Measurements from ENCODE around the gene MRC2.

MRC2 gene

DNA sequence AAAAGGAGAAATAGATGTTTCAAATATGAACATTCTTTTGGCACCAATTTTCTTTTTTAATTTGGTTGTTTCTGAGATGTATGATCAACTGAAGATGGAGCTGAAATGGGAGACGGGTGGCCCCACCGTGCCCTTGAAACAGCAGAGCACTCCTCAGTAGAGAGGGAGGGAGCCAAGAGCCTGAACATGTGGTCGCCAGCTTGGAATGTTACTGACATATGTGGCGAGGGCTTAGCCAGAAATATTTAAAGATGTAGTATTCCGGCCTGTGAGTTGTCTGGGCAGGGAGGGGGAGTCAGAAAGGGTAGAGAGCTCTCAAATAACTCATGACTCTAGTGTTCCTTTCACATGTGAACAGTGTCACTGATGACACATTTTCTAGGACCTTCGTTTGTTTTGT is 13.3 kb upstream of the MRC2 start:
- DNase-seq (ENCODE audit: low spot score): no peak

DNA sequence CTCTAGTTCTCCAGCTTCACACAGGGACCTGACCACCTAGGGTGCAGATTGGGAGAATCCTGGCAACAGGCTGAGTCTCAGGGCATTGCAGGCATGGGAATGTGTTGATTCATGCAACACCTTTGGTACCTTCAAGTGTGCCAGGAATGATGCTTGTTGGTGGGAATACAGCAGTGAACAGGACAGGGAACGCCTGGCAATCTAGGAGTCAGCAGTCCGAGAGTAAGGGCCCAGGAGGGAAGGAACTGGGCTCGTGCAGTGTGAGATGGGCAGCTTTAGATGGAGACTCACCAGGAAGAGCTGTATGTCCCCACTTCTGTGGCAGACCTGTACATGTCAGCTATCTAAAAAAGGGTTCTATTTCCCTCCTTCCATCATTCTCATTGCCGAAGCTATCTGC is 12.0 kb upstream of the MRC2 start:
- DNase-seq (ENCODE audit: low spot score): no peak

DNA sequence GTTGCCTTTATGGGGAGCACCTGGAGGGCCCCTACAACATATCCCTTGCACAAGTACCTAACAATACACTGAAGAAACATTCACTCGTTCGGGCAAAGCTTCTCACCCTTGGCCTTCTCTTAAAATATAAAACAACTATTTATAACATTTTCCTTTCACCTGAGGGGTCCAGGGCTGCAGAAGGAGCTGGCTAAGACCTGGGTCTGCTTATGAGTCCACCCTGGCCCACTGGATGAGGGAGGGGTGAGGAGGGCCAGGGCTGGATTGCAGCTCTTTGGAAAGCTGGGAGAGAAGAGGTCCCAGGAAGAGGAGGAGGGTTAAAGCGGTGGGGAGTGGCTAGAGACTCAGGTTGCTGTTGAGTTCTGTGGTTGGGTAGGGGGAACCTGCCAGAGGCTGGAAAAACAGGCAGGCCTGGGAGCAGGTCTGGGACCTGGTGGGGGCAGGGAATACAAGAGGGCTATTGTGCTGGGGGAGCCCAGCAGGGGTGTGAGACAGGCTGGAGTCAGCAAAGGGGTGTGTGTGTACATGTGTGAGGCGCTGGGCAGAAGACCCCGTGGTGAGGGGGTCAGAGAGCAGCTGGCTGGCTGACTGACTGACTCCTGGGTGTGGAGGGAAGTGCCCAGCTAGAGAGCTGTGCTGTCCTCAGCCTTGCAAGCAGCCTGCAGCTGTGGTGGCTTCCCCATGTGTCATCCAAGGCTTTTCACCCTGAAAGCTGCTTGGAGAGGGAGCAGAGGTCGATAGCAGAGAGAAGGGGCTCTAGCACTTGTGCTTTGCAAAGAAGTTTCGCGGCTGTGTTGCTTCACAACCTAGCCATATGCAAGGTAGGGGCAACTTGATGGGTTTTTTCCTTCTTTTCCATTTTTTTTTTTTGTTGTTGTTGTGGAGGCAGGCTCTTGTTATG is 10.2 kb upstream of the MRC2 start:
- peak; percentile 75 for DNase-seq (ENCODE audit: low spot score)

DNA sequence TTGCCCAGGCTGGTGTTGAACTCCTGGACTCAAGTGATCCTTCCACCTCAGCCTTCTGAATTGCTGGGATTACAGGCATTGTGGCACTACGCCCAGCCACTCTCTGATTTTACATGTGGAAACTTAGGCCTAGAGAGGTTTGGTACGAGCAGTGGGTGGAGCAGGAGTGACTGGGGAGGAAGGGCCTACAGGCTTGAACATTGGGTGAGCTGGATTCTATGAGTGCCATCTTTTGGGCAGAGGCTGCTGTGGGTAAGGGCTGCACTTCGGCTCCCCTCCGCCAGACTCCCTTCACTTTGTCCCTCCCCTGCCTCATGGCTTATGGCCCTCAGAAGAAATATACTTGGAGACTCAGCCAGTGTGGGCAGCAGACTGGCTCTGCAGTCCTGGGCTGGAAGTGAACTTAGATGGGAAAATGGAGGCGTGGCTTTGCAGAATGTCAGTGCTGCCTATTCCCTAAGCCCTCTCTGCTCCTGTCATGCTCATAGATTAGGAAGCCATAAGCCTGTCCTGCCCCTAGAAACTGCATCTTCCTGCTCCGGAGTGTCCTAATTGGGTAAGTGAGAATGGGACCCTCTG is 9.5 kb upstream of the MRC2 start:
- DNase-seq (ENCODE audit: low spot score): no peak

DNA sequence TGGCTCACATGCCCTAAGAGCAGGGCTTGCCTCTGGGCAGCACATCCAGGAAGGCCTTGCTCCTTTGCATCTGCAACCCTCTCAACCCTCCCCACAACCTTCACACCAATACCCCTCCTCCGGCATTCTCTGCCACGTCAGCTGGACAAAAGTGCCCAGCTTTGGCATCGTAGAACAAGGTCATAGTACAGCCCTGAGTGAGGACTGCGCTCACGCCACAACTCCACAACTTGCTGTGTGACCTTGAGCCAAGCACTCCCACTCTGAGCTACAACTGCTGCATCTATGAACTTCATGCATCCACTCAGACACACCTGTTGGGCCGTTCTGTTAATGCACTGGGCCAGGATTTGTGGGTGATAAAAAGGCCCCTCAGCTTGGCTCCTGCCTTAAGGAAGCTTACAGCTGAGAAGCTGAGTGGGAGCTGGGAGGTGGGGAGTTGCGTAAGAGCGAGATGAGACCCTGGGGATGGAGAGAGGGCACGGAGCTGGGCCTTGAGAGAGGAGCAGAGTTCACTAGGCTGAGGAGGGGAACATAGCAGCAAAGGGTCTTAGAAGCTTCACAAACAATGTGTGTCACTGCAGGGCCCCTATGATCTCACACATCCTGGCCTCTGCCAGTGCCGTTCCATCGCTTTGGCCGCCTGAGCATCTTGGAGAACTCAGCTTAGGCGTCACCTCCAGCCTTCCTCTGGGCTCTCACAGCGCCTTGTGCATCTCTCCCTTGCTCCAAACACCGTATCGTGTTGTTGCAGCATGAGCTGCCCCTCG is 8.6 kb upstream of the MRC2 start:
- no peak for DNase-seq (ENCODE audit: low spot score)

DNA sequence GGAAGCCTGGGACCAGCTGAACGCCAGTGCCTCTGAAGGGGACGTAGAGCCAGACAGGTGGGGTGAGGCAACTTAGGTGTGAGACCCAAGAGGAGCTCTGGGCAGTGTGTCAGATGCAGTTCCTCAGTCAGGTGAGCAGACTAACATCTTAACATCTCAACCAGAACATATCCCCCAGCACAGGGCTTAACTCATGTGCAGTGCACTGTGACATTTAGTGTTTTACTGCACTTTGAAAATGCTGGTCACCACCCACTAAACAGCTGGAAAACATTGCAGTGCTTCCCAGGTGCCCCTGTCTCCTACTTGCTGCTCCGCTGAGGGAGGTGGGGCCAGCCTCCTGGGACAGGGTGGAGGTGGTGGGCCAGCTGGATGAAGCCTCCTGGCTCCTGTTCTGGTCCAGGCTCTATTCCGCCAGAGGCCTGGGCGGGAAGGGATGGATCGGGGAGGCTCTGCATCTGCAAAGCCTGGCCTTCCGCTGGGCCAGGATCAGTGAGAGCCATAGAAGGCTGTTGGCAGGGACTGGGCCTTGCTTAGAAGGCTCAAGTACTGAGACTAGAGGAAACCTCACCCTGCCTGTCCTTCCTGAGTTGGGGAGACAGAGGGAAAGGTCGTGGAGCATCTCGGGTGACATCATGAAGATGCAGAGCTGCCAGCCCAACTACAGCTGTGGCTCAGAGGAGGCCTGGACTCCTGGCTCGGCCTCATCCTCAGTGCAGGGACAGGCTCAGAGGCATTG is 7.9 kb upstream of the MRC2 start:
- no peak for DNase-seq (ENCODE audit: low spot score)

DNA sequence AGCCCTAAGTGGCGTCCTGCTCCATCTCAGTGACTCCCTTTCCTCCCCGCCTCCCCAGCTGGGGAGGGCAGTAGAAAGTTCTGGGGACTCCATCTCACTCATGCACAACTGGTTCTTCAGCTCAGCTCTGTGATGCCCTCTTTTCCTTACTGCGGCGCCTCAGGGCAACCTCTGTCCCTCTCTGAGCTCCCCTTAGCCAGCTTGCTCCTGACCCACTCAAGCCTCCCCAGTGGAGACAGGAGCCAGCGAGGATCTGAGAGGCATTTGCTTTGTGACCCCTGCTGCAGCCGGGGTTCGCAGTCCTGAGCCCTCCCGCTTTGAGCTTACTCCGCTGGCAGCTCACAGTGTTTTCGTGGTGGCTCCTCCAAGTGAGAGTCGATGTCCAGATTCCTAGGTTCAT is 6.2 kb upstream of the MRC2 start:
- no peak for DNase-seq (ENCODE audit: low spot score)

DNA sequence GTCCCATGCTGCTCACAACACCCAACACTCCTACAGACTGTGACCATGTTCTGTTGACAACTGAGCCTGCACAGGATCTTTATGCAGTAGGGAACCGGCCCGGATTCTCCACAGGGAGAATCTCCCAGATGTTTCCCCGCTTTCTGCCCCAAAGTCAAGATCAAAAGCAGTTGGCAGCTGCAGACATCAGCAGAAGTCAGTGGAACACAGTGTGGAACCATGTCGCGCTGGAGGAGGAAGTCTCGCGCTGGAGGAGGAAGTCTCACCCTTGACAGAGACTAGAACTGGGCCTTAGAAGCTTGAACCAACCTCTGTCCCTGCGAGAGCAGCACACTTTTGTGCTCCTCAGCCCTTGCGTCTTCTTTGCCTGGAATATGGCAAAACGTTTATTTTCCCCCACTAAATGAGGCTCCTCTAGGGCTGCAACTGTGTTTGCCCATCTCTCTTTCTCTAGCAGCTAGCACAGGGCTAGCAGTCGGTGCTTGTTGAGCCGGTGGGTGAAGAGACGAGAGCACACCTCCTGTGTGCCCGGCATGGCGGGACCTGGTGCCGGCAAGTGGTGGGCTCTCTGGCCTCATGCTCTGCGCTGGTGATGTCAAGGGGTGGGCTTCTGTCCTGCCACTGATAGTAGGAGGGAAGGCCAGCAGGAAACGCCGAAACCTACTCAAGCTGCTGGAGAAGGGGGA is 2.1 kb upstream of the MRC2 start:
- no peak for DNase-seq (ENCODE audit: low spot score)

DNA sequence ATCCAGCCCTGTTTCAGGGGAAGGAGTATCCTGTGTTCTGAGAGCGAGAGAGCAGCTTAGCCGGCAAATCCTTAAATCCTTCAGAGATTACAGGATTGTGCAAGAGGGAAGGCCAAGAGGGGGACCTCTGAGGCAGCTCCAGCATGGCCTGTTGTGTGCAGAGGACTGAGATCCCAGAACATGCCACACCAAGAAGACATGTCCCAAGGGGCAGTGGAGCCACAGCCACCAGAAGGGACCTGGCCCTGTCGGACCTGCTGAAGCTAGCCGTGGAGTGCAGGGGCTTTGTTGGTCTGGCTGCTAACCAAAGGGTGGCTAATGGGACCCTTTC is 1.6 kb upstream of the MRC2 start:
- DNase-seq (ENCODE audit: low spot score): no peak

DNA sequence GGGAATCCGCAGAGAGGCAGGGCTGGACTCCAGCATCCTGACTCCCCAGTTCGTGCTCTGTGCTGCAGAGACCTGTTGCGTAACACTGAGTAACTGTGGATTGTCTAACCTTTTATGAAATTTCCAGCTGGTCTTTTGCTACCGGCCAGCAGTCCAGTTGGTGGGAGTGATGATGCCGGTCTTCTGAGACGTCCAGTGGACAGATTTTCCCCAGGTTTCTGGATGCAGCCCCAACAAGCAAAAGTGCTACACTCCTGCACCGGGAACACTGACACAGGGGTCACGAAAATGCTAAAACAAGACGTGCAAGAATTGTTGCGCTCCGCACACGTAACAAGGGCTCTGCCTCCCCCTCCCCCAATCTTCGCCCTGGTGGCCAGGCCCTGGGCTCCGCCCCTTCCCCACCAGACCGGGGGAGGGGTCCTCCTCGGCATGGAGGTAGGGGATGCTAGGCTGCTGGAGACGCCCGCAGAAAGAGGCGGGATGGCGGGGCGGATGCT is 701 bp upstream of the MRC2 start:
- peak; percentile 89 for DNase-seq (ENCODE audit: low spot score)

DNA sequence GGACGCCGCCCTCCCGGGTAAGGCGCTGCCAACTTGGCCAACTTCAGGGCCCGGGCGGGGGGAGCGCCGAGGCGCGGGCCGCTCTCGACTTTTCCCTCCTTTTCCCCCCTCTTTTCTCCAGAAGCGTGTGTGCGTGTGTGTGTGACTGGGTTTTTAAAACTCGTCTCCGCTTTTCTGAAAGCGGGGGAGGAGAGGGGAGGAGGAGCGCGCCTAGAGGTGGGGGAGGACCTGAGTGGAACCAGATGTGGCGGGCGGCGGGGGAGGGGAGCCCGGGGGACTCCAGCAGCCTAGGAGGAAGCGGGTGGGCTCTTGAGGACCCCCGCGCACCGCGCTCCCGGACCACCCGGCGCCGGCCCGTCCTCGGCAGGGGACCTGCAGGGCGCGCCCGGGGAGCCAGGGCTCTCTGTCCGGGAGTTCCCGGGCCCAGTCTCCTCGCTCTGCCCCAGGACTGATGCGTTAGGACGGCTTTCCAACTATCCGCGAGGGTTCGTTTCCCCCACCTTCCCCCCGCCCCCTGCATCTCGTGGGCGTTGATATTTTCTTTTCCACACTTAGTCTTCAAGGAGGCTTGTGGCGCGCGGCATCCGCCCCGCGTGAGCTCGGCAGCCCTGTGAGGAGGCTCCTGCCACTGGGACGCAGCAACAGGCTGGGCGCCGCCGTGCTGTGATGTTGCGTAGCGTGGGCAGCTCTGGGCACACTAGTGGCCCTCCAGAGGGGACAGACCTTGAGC is 599 bp downstream of the MRC2 start:
- peak; percentile 29 for DNase-seq (ENCODE audit: low spot score)

DNA sequence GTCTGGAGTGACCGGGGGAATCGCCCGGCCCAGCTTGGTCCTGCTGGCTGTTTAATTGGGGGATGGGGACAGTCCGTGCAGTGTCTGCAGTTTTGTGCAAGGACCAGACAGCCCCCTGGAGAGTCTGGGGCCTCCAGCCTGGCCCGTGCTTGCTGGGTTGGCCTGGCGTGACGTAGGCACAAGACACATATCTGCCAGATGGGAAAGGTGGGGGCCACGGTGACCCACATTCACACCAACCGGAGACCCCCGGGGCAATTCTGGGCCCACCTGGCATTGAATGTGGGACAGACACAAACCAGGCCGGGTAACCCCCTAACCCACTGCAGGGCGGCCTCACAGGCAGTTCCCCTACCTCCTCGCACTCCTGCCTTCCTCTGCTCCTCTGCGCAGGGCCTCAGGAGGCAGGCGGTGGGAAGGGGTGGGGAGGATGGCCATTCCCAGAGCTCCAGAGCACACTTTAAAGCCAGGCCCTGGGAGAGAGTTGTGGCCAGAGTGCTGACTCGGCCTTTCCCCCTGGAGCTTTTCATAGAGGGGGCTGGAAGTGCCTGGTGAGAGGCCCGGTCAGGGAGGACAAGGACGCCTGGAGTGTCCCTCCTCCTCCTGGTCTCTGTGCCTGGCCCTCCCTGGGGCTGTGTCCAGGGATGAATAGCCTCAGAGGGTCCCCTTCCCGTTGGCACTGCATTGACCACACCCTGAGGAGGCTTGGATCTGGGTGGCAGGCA is 1.5 kb downstream of the MRC2 start:
- DNase-seq (ENCODE audit: low spot score): peak; percentile 52

DNA sequence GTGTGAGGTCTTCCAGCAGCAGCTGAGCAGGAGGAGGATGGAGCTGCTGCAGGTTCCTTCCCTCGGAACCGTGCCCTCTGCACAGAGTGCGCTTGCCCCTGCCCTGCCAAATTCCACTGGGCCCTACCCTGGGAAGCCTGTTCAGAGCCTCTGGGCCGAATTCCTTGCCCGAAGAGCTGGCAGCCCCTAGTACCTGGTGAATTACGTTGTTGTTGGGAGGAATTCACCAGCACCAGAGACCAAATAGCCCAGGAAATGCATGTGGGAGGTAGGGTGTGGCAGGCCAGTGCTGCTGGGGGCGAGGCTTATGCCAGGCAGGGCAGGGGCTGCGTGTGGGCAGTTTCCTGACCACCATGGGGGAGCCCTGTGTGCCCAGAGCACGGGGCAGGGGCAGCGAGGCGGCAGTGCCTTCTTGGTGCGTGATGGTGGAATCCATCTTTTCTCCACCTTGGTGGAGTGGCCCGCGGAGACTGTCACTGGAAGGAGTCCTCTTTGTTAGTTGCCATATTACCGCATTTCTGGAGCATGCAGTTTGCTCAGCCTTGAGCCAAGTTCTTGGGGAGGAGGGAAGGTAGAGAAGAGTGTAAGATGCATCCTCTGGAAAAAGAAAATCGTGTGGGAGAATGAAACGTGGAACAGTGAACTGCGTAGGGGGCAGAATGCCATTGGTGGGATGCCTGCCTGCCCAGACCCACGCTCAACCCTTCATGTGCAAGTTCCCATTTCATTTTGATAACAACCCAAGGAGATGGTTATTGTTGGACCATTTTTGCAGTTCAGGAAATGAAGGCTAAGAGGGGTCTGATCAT is 2.3 kb downstream of the MRC2 start:
- DNase-seq (ENCODE audit: low spot score): no peak

DNA sequence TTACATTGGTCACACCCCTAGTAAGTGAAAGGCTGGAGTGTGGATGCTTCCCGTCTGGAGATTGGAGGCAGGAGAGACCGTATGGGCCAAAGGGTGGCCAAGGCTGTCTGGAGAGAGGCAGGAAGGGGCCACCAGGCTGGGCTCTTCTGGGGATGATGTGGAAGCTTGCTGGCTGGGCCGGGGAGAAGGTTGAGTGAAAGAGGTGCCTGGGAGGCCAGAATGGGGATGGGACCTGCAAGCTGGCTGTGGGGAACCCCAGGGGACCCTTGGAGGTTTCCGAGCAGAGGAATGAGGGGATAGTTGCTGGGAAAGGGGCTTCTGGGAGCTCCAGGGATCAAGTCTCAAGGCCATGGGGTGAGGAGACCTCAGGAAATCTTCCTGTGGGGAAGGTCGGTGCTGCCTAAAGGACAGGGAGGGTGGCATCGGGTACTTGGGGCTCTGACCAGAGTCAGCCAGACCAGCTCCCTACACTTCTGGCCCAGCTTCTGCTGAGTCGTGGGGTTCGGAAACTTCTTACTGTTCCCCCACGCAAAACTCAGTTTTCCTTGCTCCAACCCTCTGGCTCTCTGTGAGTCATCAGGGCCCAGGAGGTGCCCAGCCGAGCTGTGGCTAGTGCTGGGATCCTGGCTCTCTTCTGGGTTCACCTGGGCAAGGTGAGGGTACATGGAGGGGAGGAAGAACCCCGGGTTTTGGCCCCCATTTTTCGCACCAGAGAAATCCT is 3.1 kb downstream of the MRC2 start:
- no peak for DNase-seq (ENCODE audit: low spot score)

DNA sequence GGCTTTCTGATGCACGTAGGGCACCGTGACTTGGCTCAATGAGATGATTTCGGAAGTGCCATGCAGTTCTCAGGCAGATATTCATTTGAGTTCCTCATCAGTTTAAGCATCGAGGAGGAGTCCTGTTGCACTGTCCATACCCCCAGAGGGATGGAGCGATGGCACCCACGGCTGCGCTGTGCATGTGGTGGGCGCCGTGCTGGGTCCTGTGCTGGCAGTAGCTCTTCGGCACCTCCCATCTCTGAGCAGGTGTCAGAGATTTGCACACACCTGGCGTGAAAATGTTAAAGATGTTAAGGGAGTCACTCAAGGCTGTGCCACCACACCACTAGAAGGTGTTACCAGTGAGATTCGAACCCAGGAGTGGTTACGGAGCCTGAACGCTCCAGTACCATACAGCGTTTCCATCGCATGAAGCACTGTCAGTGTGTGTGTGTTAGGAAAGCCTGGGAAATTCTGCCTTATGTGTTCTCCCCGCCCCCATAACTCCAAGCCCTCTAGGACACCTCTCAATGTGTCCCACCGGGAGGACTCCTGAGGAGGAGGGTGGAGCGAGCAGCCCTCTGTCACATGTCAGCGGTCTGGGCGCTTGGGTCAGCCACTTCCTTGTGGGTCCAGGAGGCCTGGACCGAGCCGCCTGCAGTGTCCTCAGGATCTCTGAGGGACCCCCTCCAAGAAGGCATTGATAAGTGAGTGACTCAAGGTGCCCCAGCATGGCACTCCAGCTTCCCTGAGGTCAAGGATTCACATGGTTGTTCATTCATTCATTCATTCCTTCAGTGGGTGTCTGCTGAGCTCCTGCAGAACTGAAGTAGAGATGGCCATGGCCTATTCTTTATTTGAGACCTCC is 3.8 kb downstream of the MRC2 start:
- no peak for DNase-seq (ENCODE audit: low spot score)

DNA sequence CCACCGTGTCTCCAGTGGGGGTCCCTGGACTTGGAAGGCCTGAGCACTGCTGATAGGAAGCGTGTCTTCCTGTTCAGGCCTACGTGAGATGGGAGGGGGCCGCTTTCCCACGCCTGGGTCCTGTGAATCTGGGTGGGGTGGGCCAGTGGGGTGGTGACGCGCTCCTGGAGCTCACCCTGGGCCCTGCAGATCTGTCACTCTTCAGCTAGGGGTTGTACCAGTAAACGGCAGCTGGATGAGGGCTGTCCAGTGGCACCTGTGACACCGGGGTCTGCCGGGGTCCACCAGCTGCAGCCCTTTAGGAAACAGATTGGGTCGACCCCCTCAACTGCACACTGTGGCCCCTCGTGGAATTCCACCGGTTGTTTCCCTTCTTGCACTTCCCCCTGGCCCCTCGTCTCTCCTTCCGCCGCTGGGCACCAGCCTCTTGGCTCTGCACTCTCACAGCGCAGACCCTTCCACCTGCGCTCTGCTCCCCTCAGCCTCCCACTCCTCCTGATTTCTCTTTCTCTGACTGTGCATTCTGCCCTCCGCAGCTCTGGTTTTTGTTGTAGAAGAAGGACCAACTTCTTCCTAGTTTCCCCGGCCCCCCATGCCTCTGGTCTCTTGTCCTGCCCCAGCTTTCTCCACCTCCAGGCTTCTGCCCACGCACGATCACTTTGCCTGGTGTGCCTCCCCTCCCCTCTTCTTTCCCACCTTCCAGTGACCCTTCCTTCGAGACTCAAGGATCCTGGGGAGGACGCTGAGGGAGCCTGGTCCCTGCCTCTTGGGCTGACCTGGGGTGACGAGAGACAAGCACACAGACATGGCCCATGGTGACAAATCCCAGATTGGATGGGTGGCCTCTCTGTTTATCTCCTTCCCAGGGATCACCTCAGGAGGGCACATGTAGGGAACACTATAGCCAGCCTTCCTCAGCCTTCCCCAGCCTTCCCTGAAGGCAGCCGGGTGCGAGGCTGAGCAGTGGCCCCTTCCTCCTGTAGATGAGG is 4.8 kb downstream of the MRC2 start:
- no peak for DNase-seq (ENCODE audit: low spot score)

DNA sequence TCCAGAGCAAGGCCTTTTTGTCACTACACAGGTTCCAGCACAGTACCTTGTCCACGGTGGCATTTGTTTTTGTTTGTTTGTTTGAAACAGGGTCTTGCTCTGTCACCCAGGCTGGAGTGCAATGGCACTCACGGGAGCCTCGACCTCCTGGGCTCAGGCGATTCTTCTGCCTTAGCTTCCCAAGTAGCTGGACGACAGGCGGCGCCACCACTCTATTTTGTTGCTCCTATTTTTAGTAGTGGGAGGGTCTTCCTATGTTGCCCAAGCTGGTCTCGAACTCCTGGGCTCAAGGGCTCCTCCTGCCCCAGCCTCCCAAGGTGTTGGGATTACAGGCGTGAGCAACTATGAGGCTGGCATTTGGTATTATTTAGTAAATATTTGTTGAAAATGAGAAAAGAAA is 10.3 kb downstream of the MRC2 start:
- DNase-seq (ENCODE audit: low spot score): no peak

Data from iPS-NIHi11 (cell line).